Progenitor cell of endocrine pancreas (in vitro differentiated cells): ENCODE data around the gene CLTB. TPM values are rescaled to one million over a fixed set of nuclear protein-coding genes. Genes with fewer than 3 reads are reported as not detected.

Source experiments
- DNase-seq: peaks from one replicate; pipeline ENCODE4 v3.0.0; 2021; ENCODE audit warnings: low spot score; ENCODE audit not compliant: unreplicated experiment
- H3K27ac Mint-ChIP-seq: 2 replicates; pipeline ENCODE4 v1.8.0; 2021; ENCODE audit warnings: mild to moderate bottlenecking, moderate library complexity, mixed read lengths
- H3K27me3 Mint-ChIP-seq: 2 replicates; pipeline ENCODE4 v1.8.0; 2021; ENCODE audit warnings: mixed read lengths
- H3K36me3 Mint-ChIP-seq: 2 replicates; pipeline ENCODE4 v1.8.0; 2022; ENCODE audit warnings: mixed read lengths; ENCODE audit not compliant: insufficient read depth
- H3K4me1 Mint-ChIP-seq: 2 replicates; pipeline ENCODE4 v1.8.0; 2021; ENCODE audit warnings: low read depth, mixed read lengths
- H3K4me3 Mint-ChIP-seq: 2 replicates; pipeline ENCODE4 v1.8.0; 2021; ENCODE audit warnings: low read depth, mild to moderate bottlenecking, moderate library complexity, mixed read lengths
- H3K9me3 Mint-ChIP-seq: 2 replicates; pipeline ENCODE4 v1.8.0; 2021; ENCODE audit warnings: low read depth, mixed read lengths
- total RNA-seq: library from RNA; stranded (reverse); gene quantifications from 2 replicates; pipeline ENCODE4 v1.2.1, GENCODE V29; 2021
- TF ChIP-seq, protein P1 (sequence below): fragments of 200-600 bp; sonication (generic); IDR thresholded peaks from one replicate; pipeline ENCODE4 v1.5.0; 2021; ENCODE audit warnings: antibody characterized with exemption, mild to moderate bottlenecking; ENCODE audit not compliant: unreplicated experiment

Gene CLTB
- total RNA-seq, 1 donor from 2014 or later: 29.1 TPM

- Mint-ChIP-seq H3K27me3 (no peaks in the 10 kb centered on the region), H3K9me3 (no peaks in the 10 kb centered on the region), H3K4me1 (peaks cover 16% of the 10 kb centered on the region), H3K36me3 (peaks cover 8% of the 10 kb centered on the region), H3K27ac (no peak overlapping the region), H3K4me3 (no peak overlapping the region)
- TF ChIP-seq, protein P1, sequence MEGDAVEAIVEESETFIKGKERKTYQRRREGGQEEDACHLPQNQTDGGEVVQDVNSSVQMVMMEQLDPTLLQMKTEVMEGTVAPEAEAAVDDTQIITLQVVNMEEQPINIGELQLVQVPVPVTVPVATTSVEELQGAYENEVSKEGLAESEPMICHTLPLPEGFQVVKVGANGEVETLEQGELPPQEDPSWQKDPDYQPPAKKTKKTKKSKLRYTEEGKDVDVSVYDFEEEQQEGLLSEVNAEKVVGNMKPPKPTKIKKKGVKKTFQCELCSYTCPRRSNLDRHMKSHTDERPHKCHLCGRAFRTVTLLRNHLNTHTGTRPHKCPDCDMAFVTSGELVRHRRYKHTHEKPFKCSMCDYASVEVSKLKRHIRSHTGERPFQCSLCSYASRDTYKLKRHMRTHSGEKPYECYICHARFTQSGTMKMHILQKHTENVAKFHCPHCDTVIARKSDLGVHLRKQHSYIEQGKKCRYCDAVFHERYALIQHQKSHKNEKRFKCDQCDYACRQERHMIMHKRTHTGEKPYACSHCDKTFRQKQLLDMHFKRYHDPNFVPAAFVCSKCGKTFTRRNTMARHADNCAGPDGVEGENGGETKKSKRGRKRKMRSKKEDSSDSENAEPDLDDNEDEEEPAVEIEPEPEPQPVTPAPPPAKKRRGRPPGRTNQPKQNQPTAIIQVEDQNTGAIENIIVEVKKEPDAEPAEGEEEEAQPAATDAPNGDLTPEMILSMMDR: no peak
- no peak for DNase-seq
Measured at GRCh38 chr5:176384991-176385390, 31.3 kb downstream of the CLTB start.

DNA sequence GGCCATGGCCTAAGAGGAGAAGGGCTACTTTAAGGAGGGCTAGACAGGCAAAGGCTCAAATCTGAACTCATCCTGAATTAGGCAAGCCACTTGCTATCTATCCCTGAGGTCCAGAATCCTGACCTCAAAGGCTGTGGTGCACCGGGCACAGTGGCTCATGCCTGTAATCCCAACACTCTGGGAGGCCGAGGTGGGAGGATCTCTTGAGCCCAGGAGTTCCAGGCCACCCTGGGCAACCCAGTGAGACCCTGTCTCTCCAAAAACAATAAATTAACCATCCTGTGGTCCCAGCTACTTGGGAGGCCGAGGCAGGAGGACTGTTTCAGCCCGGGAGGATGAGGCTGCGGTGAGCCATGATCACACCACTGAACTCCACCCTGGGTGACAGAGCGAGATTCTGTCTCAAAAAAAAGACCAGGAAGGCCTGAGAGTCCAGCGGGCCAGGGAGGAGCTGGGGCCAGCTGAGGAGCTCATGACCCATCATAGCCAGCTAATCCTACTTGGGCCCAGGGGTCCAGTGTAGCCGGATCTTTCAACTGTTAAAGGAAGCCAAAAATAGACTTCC lies 31.9 kb downstream of the CLTB start:
- H3K27ac Mint-ChIP-seq: no peak overlapping the region
- no peaks in the 10 kb centered on the region for H3K27me3 Mint-ChIP-seq
- H3K36me3 Mint-ChIP-seq: peaks cover 11% of the 10 kb centered on the region
- TF ChIP-seq, protein P1: no peak
- no peak for DNase-seq
- no peaks in the 10 kb centered on the region for H3K9me3 Mint-ChIP-seq
- peaks cover 13% of the 10 kb centered on the region for H3K4me1 Mint-ChIP-seq
- H3K4me3 Mint-ChIP-seq: no peak overlapping the region

- H3K27ac Mint-ChIP-seq: no peak overlapping the region
- H3K4me1 Mint-ChIP-seq: peaks cover 11% of the 10 kb centered on the region
- DNase-seq: no peak
- no peaks in the 10 kb centered on the region for H3K9me3 Mint-ChIP-seq
- no peak overlapping the region for H3K4me3 Mint-ChIP-seq
- H3K27me3 Mint-ChIP-seq: no peaks in the 10 kb centered on the region
- peaks cover 11% of the 10 kb centered on the region for H3K36me3 Mint-ChIP-seq
- TF ChIP-seq, protein P1: no peak
Measured at GRCh38 chr5:176383961-176384360, 32.4 kb downstream of the CLTB start.

DNA sequence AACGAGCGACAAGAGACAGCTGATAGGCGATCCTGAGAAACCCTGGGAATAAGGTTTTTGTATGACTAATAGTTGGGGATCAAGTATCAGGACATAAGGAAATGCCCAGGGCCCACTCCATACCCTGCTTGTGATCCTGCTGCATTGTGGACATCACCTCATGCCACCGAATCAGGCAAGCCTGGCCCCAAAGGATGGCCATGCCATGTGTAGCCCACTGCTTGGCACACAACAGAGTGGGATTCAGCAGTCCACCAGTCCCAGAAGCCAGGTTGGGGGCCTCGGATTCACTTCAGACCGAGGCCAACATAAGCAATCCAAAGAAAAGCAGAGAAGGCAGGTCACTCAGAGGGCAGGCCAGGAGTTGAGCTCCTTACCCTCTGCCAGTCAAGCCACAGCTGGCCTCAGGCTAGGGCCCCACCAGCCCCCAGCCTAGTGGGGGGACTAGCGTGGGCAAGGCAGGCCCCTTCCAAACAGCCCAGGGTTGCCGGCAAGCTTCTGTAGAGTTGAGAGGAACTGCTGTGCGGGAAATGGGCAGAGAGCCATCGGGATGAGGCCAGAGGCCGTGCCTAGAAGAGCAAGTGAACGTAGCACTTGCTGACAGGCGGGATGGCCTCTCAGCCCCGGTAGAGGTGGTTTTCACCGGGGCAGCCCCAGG lies 33.0 kb downstream of the CLTB start:
- no peaks in the 10 kb centered on the region for H3K27me3 Mint-ChIP-seq
- peaks cover 11% of the 10 kb centered on the region for H3K36me3 Mint-ChIP-seq
- DNase-seq: no peak
- no peaks in the 10 kb centered on the region for H3K9me3 Mint-ChIP-seq
- H3K27ac Mint-ChIP-seq: no peak overlapping the region
- TF ChIP-seq, protein P1: no peak
- H3K4me3 Mint-ChIP-seq: no peak overlapping the region
- peaks cover 11% of the 10 kb centered on the region for H3K4me1 Mint-ChIP-seq

- H3K4me1 Mint-ChIP-seq: peaks cover 8% of the 10 kb centered on the region
- TF ChIP-seq, protein P1: no peak
- H3K36me3 Mint-ChIP-seq: peaks cover 11% of the 10 kb centered on the region
- no peak overlapping the region for H3K27ac Mint-ChIP-seq
- no peak for DNase-seq
- H3K27me3 Mint-ChIP-seq: no peaks in the 10 kb centered on the region
- no peak overlapping the region for H3K4me3 Mint-ChIP-seq
- H3K9me3 Mint-ChIP-seq: no peaks in the 10 kb centered on the region
Measured at GRCh38 chr5:176382721-176383120, 33.6 kb downstream of the CLTB start.
